Stimulated activated CD8-positive, alpha-beta memory T cell treated with anti-CD3 and anti-CD28 coated beads, Interleukin-2, amount 100 ng/mL, for 1 hour (primary cell): ENCODE data around the gene CYS1.
"Not testable (repeated sequence)": the region's sequence is repeated elsewhere in the genome, so short reads cannot be mapped to it uniquely, and the experiment has no call there.

ENCODE experiments used
- DNase-seq, 2 donors: peaks; one replicate each; pipeline ENCODE4 v3.0.0-alpha.2; 2020; ENCODE audit warnings: low read depth in 2 of 2

The CYS1 gene

GRCh38 chr2:10030798-10031197, 49.4 kb downstream of the CYS1 start:
- DNase-seq, result not testable (repeated sequence)

DNA sequence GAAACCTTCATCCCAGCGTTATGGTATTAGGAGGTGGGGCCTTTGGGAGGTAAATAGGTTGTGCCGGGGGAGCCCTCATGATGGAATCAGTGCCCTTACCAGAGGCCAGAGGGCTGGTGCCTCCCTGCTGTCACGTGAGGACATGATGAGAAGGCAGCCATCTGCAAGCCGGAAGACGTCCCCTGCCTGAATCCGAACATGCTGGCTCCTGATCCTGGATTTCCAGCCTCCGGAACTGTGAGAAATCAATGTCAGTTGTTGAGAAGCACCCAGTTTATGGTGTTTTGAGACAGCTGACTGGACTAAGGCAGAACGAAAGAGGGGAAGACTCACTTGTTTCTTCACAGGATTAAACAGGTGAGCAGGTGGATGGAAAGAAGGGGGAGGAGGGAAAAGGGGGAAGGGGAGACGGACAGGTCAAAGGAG, 49.9 kb downstream of the CYS1 start:
- DNase-seq, result no peak

DNA sequence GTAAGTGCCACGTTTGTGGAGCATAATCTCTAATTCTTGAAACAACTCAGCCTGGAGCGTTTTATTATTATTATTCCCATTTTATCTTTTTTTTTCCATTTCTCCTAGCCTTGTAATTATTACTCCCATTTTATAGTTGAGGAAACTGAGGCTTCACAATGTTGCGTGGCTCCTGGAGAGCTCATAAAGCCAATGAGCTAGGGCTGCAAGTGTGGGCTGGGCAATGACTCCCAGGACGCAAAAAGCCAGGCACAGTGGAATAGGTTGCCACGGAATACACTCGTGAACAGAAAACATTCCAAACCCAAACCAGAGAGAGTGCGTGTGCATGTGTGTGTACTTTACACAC, 50.4 kb downstream of the CYS1 start:
- no peak for DNase-seq

- peak in 1 of 2 donors; percentile 23 for DNase-seq
Measured at GRCh38 chr2:10028988-10029874, 51.0 kb downstream of the CYS1 start.

DNA sequence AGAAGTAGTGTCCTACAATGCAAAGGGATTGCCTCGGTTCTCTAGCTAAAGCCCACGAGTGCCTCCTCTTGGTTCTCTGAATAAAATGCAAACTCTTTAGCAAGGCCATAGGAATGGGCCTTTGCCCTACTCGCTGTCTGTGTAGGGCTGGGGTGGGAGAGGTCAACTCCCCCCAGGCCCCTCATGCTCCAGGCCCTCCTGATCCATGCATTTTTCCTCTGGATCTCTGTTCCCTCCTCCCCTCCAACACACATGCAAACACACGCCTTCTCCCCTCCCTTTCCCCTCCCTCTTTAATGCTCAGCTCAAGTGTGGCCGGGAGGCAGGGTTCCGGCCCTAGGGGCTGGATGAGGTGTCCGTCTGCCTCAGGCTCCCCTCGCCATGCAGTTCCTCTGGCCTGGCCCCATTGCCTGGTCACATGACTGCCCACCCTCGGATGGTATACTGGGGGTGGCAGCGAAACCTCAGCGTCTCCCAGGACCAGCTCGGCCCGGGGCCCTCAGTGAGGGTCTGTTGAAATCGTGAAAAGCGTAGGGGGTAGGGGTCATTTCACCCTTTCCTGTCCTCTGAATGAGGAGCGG, 51.7 kb downstream of the CYS1 start:
- DNase-seq, result no peak

DNA sequence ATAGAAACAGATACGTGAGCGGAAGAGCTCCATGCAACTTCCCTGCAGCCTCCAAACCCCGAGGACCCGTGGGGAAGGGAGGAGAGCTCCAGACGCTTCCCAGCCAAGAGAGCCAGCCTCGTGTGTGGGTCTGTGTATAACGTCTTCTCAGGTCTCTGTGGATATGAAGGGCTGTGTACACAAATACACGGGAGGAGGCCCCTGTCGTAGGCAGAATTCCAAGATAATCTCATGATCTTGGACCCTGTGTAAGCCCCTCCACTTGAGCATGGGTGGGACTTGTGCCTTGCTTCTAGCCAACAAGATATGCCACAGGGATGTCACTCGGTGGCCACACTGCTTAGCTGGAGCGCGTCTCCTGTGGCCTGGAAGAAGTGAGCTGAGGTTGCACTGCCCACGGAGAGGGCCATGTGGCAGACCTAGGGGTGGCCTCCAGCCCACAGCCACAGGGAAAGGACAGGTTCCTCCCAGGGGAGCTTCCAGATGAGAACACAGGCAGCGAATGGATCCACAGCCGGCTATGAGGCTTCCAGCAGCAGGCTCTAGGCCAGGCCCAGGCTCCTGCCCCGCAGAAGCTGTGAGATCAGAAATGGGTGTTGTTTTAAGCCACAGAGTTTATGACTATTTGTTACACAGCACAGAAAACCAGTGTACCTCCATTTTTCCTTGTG, 52.4 kb downstream of the CYS1 start:
- DNase-seq, result no peak

DNA sequence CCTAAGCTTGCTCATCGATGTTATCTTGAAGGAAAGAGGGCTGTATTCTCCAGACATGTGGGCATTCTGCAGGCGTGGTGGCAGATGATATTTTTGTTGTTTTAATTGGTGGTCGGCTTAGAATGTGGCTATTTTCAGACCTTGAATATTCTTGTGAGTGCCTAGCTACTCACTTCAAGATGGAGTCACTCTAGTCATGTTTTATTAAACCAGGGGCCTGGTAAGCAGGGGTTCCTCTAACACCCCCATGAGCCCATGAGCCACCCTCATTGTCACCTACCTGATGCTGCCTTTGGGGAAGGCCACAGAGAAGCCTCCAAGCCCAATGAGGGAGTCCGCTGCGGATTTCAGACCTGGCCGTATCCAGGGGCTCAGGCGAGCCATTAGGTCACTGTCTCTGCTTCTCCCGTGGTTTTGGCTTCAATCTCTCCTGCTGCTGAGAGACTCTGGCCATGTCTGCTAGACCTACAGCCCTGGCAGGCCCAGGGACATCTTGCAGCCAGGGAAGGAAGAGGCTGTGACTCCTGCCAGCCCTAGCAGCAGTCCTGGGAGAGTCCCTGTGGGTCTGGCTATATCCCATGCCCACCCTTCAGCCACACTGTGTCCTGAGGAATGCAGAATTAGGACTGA, 53.2 kb downstream of the CYS1 start:
- no peak for DNase-seq

- no peak for DNase-seq
Measured at GRCh38 chr2:10022966-10023662, 57.1 kb downstream of the CYS1 start.

- DNase-seq, result no peak
Measured at GRCh38 chr2:10022445-10022844, 57.8 kb downstream of the CYS1 start.

DNA sequence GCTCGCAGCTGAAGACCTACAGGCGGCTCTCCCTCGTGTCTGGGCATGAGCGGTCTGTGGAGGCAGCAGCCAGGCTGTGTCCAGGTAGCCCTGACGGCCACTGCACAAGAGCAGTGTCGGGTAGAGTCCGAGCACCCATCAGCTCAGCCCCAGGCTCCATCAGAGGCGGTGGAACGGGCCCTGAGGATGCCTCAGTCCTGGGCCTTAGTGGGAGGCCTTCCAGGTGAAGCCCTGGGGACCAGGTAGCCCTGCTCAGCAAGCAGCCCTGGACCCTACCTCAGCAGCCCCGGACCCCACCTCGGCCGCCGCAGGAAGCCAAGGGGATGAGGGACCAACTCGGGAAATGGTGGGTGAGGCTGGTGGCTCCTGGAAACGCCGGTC, 58.2 kb downstream of the CYS1 start:
- DNase-seq, result no peak

- DNase-seq, result no peak
Measured at GRCh38 chr2:10019602-10020400, 60.4 kb downstream of the CYS1 start.

- no peak for DNase-seq
Measured at GRCh38 chr2:10019174-10019573, 61.0 kb downstream of the CYS1 start.

GRCh38 chr2:10017313-10017941, 62.8 kb downstream of the CYS1 start:
- DNase-seq, result no peak

DNA sequence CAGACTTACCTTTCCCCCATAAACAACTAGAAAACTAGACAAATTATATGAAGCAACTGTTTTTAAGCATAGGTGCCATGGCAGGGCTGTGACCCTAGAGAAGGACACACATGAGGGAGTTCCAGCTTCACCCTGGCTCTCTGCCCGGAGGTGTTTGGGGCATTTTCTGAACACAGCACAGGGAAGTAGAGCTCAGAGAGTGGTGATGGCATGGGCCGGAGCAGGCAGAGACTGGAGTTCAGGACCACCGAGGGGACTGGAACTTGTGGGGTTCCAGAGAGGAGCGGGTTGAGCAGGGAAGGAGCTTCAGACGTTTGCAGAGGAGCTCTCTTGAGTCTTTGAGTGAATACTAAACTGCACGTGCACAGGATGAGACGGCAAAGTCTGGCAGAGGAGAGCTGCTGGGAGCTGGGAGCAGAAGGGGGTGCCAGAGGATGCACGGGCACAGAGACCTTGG, 63.4 kb downstream of the CYS1 start:
- DNase-seq, result no peak

- no peak for DNase-seq
Measured at GRCh38 chr2:10016001-10016801, 64.0 kb downstream of the CYS1 start.

DNA sequence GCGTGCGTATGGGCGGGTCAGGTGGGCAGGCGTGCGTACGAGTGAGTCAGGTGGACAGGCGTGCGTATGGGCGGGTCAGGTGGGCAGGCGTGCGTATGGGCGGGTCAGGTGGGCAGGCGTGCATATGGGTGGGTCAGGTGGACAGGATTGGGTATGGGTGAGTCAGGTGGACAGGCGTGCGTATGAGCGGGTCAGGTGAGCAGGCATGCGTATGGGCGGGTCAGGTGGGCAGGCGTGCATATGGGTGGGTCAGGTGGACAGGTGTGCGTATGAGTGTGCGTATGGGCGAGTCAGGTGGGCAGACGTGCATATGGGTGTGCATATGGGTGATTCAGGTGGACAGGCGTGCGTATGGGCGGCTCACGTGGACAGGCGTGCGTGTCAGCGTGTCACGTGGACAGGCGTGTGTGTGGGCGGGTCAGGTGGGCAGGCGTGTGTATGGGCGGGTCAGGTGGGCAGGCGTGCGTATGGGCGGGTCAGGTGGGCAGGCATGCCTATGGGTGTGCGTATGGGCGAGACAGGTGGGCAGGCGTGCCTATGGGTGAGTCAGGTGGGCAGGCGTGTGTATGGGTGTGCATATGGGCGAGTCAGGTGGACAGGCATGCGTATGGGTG, 64.7 kb downstream of the CYS1 start:
- DNase-seq, result not testable (repeated sequence)

- no peak for DNase-seq
Measured at GRCh38 chr2:10014418-10015190, 65.6 kb downstream of the CYS1 start.
